Measurements from ENCODE around the gene PPARD.

DNA sequence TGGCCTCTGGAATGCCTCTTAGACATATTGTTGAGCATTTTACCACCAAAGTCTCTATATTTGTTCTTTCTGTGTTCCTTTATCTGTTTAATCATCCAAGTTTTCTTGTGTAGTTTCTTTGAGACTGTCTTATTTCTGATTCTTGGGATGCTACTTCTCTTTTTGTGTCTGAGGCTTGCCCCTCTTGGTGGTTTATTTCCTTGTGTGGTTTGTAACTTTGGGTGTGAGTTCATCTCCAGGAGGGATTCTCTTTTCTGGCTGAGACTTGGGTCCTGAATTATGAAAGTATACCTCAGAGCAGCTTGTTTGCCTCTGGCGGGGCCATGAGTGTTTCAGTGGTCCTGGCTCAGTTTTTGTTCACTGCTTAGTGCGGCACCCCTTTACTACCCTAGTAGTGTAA lies 33.9 kb downstream of the PPARD start:
- TF ChIP-seq TAF1 (IDR thresholded peaks at IDR 0.05; ENCODE audit: borderline replicate concordance, insufficient read depth, low read length) (no peak), POLR2AphosphoS5 (IDR thresholded peaks at IDR 0.05; ENCODE audit: low read depth, low read length) (no peak), SIN3A (IDR thresholded peaks at IDR 0.05; ENCODE audit: borderline replicate concordance, insufficient read depth, low read length) (no peak), FOXP2 (optimal IDR thresholded peaks at IDR 0.05; ENCODE audit: borderline replicate concordance, extremely low read depth, extremely low read length, insufficient read depth) (no peak)
- TF ChIP-seq, protein P1, sequence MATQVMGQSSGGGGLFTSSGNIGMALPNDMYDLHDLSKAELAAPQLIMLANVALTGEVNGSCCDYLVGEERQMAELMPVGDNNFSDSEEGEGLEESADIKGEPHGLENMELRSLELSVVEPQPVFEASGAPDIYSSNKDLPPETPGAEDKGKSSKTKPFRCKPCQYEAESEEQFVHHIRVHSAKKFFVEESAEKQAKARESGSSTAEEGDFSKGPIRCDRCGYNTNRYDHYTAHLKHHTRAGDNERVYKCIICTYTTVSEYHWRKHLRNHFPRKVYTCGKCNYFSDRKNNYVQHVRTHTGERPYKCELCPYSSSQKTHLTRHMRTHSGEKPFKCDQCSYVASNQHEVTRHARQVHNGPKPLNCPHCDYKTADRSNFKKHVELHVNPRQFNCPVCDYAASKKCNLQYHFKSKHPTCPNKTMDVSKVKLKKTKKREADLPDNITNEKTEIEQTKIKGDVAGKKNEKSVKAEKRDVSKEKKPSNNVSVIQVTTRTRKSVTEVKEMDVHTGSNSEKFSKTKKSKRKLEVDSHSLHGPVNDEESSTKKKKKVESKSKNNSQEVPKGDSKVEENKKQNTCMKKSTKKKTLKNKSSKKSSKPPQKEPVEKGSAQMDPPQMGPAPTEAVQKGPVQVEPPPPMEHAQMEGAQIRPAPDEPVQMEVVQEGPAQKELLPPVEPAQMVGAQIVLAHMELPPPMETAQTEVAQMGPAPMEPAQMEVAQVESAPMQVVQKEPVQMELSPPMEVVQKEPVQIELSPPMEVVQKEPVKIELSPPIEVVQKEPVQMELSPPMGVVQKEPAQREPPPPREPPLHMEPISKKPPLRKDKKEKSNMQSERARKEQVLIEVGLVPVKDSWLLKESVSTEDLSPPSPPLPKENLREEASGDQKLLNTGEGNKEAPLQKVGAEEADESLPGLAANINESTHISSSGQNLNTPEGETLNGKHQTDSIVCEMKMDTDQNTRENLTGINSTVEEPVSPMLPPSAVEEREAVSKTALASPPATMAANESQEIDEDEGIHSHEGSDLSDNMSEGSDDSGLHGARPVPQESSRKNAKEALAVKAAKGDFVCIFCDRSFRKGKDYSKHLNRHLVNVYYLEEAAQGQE (IDR thresholded peaks at IDR 0.05; ENCODE audit: insufficient read depth in 1 of 2, low read depth in 2 of 2, low read length in 2 of 2) = no peak

Data from PFSK-1 (cell line).